Stimulated activated CD4-positive, alpha-beta T cell treated with anti-CD3 and anti-CD28 coated beads, Interleukin-1b, Interleukin-23, amount 100 ng/mL, for 24 hours (primary cell): ENCODE measurements around the gene KRT82.
"Not testable (repeated sequence)": the region's sequence is repeated elsewhere in the genome, so short reads cannot be mapped to it uniquely, and the experiment has no call there.

ENCODE experiments used
- DNase-seq, 4 experiments: peaks; one replicate each; pipeline ENCODE4 v3.0.0-alpha.2; 2020; ENCODE audit warnings: low read depth in 4 of 4, low spot score in 1 of 4

The KRT82 gene

GRCh38 chr12:52413202-52413601 lies 7.1 kb upstream of the KRT82 start:
- no peak for DNase-seq

- DNase-seq: no peak
Observed at GRCh38 chr12:52411815-52412214, 5.7 kb upstream of the KRT82 start.

GRCh38 chr12:52410589-52411248 lies 4.6 kb upstream of the KRT82 start:
- not testable (repeated sequence) for DNase-seq

GRCh38 chr12:52407918-52408317 lies 1.8 kb upstream of the KRT82 start:
- DNase-seq: no peak

GRCh38 chr12:52404951-52405350 lies 1.2 kb downstream of the KRT82 start:
- no peak for DNase-seq

- DNase-seq: no peak
Observed at GRCh38 chr12:52403561-52403960, 2.6 kb downstream of the KRT82 start.

GRCh38 chr12:52402873-52403540 lies 3.1 kb downstream of the KRT82 start:
- DNase-seq: no peak

- no peak for DNase-seq
Observed at GRCh38 chr12:52402377-52402776, 3.8 kb downstream of the KRT82 start.

GRCh38 chr12:52401926-52402325 lies 4.2 kb downstream of the KRT82 start:
- DNase-seq: no peak

GRCh38 chr12:52401526-52401925 lies 4.6 kb downstream of the KRT82 start:
- DNase-seq: no peak

GRCh38 chr12:52400906-52401305 lies 5.2 kb downstream of the KRT82 start:
- no peak for DNase-seq

GRCh38 chr12:52399756-52400155 lies 6.4 kb downstream of the KRT82 start:
- DNase-seq: no peak

GRCh38 chr12:52398176-52398575 lies 8.0 kb downstream of the KRT82 start:
- DNase-seq: no peak

GRCh38 chr12:52396656-52397055 lies 9.5 kb downstream of the KRT82 start:
- DNase-seq: no peak

- peak in 1 of 4 experiments; percentile 3 for DNase-seq
Observed at GRCh38 chr12:52395761-52396434, 10.2 kb downstream of the KRT82 start.

GRCh38 chr12:52394836-52395405 lies 11.2 kb downstream of the KRT82 start:
- no peak for DNase-seq

- DNase-seq: no peak
Observed at GRCh38 chr12:52392465-52393007, 13.6 kb downstream of the KRT82 start.

GRCh38 chr12:52391618-52392002 lies 14.5 kb downstream of the KRT82 start:
- DNase-seq: no peak

- peak in 1 of 4 experiments; percentile 4 for DNase-seq
Observed at GRCh38 chr12:52390739-52391617, 15.2 kb downstream of the KRT82 start.

GRCh38 chr12:52389313-52390207 lies 16.6 kb downstream of the KRT82 start:
- DNase-seq: no peak
